Measurements from ENCODE around the gene PNISR. TPM values are rescaled to one million over a fixed set of nuclear protein-coding genes. Genes with fewer than 3 reads are reported as not detected.

PNISR gene
- total and polyA plus RNA-seq, 2 donors (not counting 1 experiment from before 2014, with no cell fraction given), result 27.7 to 99.1 TPM

DNA sequence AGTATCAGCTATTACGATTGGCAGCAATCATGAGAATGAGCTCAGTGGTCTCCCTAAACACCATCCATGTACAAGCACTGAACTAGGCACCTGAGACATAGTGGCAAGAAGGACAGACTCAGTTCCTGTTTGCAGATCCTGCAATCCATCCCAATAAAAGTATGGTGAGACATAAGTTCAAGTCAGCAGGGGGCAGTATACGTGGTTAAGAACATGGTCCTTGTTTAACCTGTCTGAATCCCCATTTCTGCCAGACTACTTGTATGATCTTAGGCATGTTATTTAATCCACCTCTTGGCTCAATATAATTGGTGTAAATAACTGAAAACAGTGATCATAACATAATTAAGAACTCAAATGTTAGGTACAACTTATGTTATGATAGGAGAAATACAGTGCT, 33.2 kb upstream of the PNISR start:
- Histone ChIP-seq H3K9me3 (ENCODE audit: control insufficient read depth, insufficient read depth, low read depth, low read length) (no peaks in the 10 kb centered on the region), H4K20me1 (ENCODE audit: control insufficient read depth, extremely low read depth, insufficient read depth, low read length) (no peaks in the 10 kb centered on the region), H3K79me2 (ENCODE audit: control insufficient read depth, insufficient read depth, low read length) (no peaks in the 10 kb centered on the region), H3K4me2 (ENCODE audit: extremely low read depth, insufficient read depth, low read length) (no peak overlapping the region), H3K27ac (ENCODE audit: insufficient read depth, low read length) (no peak overlapping the region), H3K9ac (ENCODE audit: insufficient read depth, low read length) (no peak overlapping the region), H3K4me3 (replicated peaks in 1 of 4; ENCODE audit: control extremely low read depth in 1 of 4, insufficient read depth in 1 of 4, low read depth in 3 of 4, low read length in 4 of 4) (no peak overlapping the region), H3K36me3 (ENCODE audit: control insufficient read depth, insufficient read depth, low read length) (no peaks in the 10 kb centered on the region), H3K4me1 (ENCODE audit: control insufficient read depth, extremely low read depth, insufficient read depth, low read length) (no peaks in the 10 kb centered on the region), H2AFZ (ENCODE audit: low read length) (no peak overlapping the region), H3K27me3 (ENCODE audit: control insufficient read depth, insufficient read depth, low read length) (no peaks in the 10 kb centered on the region)
- DNase-seq (ENCODE audit: low read depth in 2 of 2), result peak; percentile 20 to 34
- TF ChIP-seq, protein P1, sequence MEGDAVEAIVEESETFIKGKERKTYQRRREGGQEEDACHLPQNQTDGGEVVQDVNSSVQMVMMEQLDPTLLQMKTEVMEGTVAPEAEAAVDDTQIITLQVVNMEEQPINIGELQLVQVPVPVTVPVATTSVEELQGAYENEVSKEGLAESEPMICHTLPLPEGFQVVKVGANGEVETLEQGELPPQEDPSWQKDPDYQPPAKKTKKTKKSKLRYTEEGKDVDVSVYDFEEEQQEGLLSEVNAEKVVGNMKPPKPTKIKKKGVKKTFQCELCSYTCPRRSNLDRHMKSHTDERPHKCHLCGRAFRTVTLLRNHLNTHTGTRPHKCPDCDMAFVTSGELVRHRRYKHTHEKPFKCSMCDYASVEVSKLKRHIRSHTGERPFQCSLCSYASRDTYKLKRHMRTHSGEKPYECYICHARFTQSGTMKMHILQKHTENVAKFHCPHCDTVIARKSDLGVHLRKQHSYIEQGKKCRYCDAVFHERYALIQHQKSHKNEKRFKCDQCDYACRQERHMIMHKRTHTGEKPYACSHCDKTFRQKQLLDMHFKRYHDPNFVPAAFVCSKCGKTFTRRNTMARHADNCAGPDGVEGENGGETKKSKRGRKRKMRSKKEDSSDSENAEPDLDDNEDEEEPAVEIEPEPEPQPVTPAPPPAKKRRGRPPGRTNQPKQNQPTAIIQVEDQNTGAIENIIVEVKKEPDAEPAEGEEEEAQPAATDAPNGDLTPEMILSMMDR (conservative IDR thresholded peaks at IDR 0.05 in 1 of 2, IDR thresholded peaks at IDR 0.05 in 1 of 2; ENCODE audit: low read depth in 1 of 2, low read length in 2 of 2), result peak in 1 of 2 donors; percentile 32
- no peak for TF ChIP-seq EZH2 (IDR thresholded peaks at IDR 0.05; ENCODE audit: low read length, missing control alignments)

DNA sequence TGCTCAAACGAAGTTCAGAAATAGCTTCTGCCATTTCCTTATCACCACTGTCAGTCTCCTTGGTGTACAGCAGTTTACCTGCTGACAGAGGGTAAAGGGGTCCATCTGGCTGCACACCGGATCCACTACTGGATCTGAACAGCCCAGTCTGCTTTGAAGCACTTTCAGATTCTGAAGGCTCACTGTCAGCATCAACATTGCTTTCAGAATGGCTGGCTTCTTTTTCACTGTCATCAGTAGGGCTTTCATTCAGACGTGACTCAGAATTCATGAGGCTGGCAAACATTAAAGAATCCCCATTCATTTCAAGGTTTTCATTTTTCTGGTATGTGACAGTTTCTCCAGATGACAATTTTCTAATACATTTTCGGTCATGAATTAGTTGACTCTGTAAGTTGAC, 21.0 kb upstream of the PNISR start:
- H3K4me2 ChIP-seq (ENCODE audit: extremely low read depth, insufficient read depth, low read length), result no peak overlapping the region
- no peak overlapping the region for H3K27ac ChIP-seq (ENCODE audit: insufficient read depth, low read length)
- H4K20me1 ChIP-seq (ENCODE audit: control insufficient read depth, extremely low read depth, insufficient read depth, low read length), result no peaks in the 10 kb centered on the region
- H3K9ac ChIP-seq (ENCODE audit: insufficient read depth, low read length), result no peak overlapping the region
- no peaks in the 10 kb centered on the region for H3K9me3 ChIP-seq (ENCODE audit: control insufficient read depth, insufficient read depth, low read depth, low read length)
- no peaks in the 10 kb centered on the region for H3K27me3 ChIP-seq (ENCODE audit: control insufficient read depth, insufficient read depth, low read length)
- no peaks in the 10 kb centered on the region for H3K36me3 ChIP-seq (ENCODE audit: control insufficient read depth, insufficient read depth, low read length)
- H3K79me2 ChIP-seq (ENCODE audit: control insufficient read depth, insufficient read depth, low read length), result no peaks in the 10 kb centered on the region
- no peak overlapping the region for H2AFZ ChIP-seq (ENCODE audit: low read length)
- TF ChIP-seq, protein P1 (conservative IDR thresholded peaks at IDR 0.05 in 1 of 2, IDR thresholded peaks at IDR 0.05 in 1 of 2; ENCODE audit: low read depth in 1 of 2, low read length in 2 of 2), result no peak
- TF ChIP-seq EZH2 (IDR thresholded peaks at IDR 0.05; ENCODE audit: low read length, missing control alignments), result no peak
- DNase-seq (ENCODE audit: low read depth in 2 of 2), result no peak
- H3K4me1 ChIP-seq (ENCODE audit: control insufficient read depth, extremely low read depth, insufficient read depth, low read length), result no peaks in the 10 kb centered on the region
- no peak overlapping the region for H3K4me3 ChIP-seq (replicated peaks in 1 of 4; ENCODE audit: control extremely low read depth in 1 of 4, insufficient read depth in 1 of 4, low read depth in 3 of 4, low read length in 4 of 4)

DNA sequence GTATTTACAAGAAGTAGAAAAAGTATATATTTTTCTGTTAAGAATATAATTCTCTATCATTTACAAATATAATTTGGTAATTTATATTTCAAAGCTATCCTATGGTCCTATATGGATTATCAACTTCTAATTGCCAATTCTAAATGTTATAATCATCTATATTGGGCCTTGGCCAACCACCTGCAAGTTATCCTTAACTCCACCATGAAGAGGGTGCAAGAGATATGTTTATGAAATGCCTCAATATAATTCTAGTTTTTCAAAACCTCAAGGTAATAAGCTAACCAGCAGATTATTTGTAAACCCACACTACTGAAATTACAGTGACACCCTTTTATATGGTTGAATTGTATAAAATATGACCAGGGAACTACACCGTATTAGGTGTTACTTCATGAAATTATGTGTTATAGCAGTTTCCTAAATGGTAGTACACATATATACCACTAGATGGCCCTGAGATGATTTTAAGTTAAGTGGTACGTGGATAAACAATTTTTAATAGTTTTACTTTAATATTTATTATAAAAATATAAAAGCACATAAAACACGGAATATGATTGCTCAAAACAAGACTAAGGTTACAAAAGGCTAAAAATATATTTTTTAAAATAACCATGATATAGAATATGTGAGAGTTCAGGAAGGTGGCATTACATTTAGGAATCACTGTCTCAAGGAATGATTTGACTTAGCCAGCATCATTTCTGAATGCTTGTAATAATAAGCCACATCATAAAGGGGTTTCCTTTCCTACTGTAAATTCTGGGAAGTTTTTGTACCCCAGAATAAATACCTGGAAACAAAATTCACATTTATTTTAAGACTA, 9.8 kb upstream of the PNISR start:
- no peaks in the 10 kb centered on the region for H3K79me2 ChIP-seq (ENCODE audit: control insufficient read depth, insufficient read depth, low read length)
- DNase-seq (ENCODE audit: low read depth in 2 of 2), result peak; percentile 30 to 55
- H3K27ac ChIP-seq (ENCODE audit: insufficient read depth, low read length), result no peak overlapping the region
- H3K4me1 ChIP-seq (ENCODE audit: control insufficient read depth, extremely low read depth, insufficient read depth, low read length), result peaks cover 4% of the 10 kb centered on the region
- no peaks in the 10 kb centered on the region for H4K20me1 ChIP-seq (ENCODE audit: control insufficient read depth, extremely low read depth, insufficient read depth, low read length)
- no peaks in the 10 kb centered on the region for H3K27me3 ChIP-seq (ENCODE audit: control insufficient read depth, insufficient read depth, low read length)
- no peaks in the 10 kb centered on the region for H3K36me3 ChIP-seq (ENCODE audit: control insufficient read depth, insufficient read depth, low read length)
- H3K4me3 ChIP-seq (replicated peaks in 1 of 4; ENCODE audit: control extremely low read depth in 1 of 4, insufficient read depth in 1 of 4, low read depth in 3 of 4, low read length in 4 of 4), result no peak overlapping the region
- H2AFZ ChIP-seq (ENCODE audit: low read length), result no peak overlapping the region
- H3K9me3 ChIP-seq (ENCODE audit: control insufficient read depth, insufficient read depth, low read depth, low read length), result no peaks in the 10 kb centered on the region
- no peak for TF ChIP-seq EZH2 (IDR thresholded peaks at IDR 0.05; ENCODE audit: low read length, missing control alignments)
- TF ChIP-seq, protein P1 (conservative IDR thresholded peaks at IDR 0.05 in 1 of 2, IDR thresholded peaks at IDR 0.05 in 1 of 2; ENCODE audit: low read depth in 1 of 2, low read length in 2 of 2), result peak in 1 of 2 donors; percentile 50
- H3K4me2 ChIP-seq (ENCODE audit: extremely low read depth, insufficient read depth, low read length), result no peak overlapping the region
- no peak overlapping the region for H3K9ac ChIP-seq (ENCODE audit: insufficient read depth, low read length)
